Heart left ventricle (tissue), 16 donors: ENCODE data around the gene COL15A1. TPM values are rescaled to one million over a fixed set of nuclear protein-coding genes. Genes with fewer than 3 reads are reported as not detected.
A peak's percentile ranks its signal among the peaks of the same experiment; 100 is the strongest.

Experiments
- ATAC-seq, 4 donors: fragments of 200-7000 bp; cut with Tn5 transposase; one replicate each; pipeline ENCODE4 v1.9.1; 2020 to 2022; ENCODE audit warnings: moderate library complexity in 4 of 4, mild to moderate bottlenecking in 3 of 4, moderate number of reproducible peaks in 1 of 4
- DNase-seq, 5 donors: peaks; one replicate each; pipeline ENCODE4 v3.0.0-alpha.2; 2020
- H3K27ac ChIP-seq, 12 donors: fragments of 200-600 bp; sonication (generic) in 4 of 12; one replicate each; pipeline versions ENCODE4 v1.5.0 to v1.8.0; 2016 to 2022; ENCODE audit warnings: mild to moderate bottlenecking in 2 of 12
- H3K27me3 ChIP-seq, 9 donors: fragments of 200-600 bp; sonication (generic) in 2 of 9; one replicate each; pipeline versions ENCODE4 v1.5.1 to v1.8.0; 2016 to 2022; ENCODE audit warnings: mild to moderate bottlenecking in 3 of 9
- H3K36me3 ChIP-seq, 9 donors: fragments of 200-600 bp; sonication (generic) in 2 of 9; one replicate each; pipeline versions ENCODE4 v1.5.0 to v1.8.0; 2018 to 2022; ENCODE audit warnings: mild to moderate bottlenecking in 2 of 9
- H3K4me1 ChIP-seq, 12 donors: fragments of 200-600 bp; sonication (generic) in 4 of 12; one replicate each; pipeline versions ENCODE4 v1.5.0 to v1.8.0; 2016 to 2022; ENCODE audit warnings: mild to moderate bottlenecking in 3 of 12
- H3K4me3 ChIP-seq, 12 donors: fragments of 200-600 bp; sonication (generic) in 4 of 12; one replicate each; pipeline versions ENCODE4 v1.5.0 to v1.8.0; 2017 to 2022; ENCODE audit warnings: mild to moderate bottlenecking in 9 of 12, moderate library complexity in 4 of 12
- H3K9me3 ChIP-seq, 12 donors: fragments of 200-600 bp; sonication (generic) in 4 of 12; one replicate each; pipeline versions ENCODE4 v1.5.0 to v1.8.0; 2016 to 2022; ENCODE audit warnings: mild to moderate bottlenecking in 1 of 12
- CTCF ChIP-seq, 12 donors: fragments of 200-600 bp; sonication (generic) in 4 of 12; IDR thresholded peaks; one replicate each; pipeline versions ENCODE4 v1.5.0 to v1.8.0; 2018 to 2022; ENCODE audit warnings: antibody characterized with exemption in 12 of 12, mild to moderate bottlenecking in 5 of 12
- POLR2A ChIP-seq, 2 donors: fragments of 450-650 bp; IDR thresholded peaks; one replicate each; pipeline ENCODE4 v1.6.1; 2017; ENCODE audit warnings: antibody characterized with exemption in 2 of 2, mild to moderate bottlenecking in 2 of 2, moderate library complexity in 2 of 2
- WGBS, 4 donors: extraction: QIAGEN DNeasy Blood & Tissue Kit in 2 of 4; methylation state at CpG; one replicate each; pipeline versions ENCODE4 v1.1.5 to v1.1.7; 2013 to 2018; 5-methylcytosine and 5-hydroxymethylcytosine counted together
- intact Hi-C, 10 donors: fragments of 100-400 bp; cut with DNase I; formaldehyde crosslinking; loops; one replicate each; pipeline versions ENCODE4 v1.11.1 to v1.14.2; 2022
- polyA plus RNA-seq, 2 donors: library from polyadenylated mRNA; stranded (reverse); fragments of 200-250 nt; gene quantifications; one replicate each; pipeline ENCODE4 v1.2.3, GENCODE V29; 2013
- total RNA-seq, 9 donors: library from RNA; depleted of rRNA in 2 of 9; stranded (reverse); fragments of >200 nt in 2 of 9; fragmentation: NEBNext Ultra II Directional in 3 of 9; extraction: Animal tissue kit (Norgen Biotek cat#: 25700) in 3 of 9; gene quantifications; one replicate each; pipeline versions ENCODE4 v1.1.0 to v1.2.4, GENCODE V29; 2016 to 2023
- donor health status: ischemic (EF 13 %, LVEDD 7.1; RV severe dilation, severe dysfunction).
- donor health status: healthy with polysubstance abuse.
- donor health status: DM: no; HTN: yes; CAD: no.
- donor health status: DM: no; HTN: no; CAD: no.
- donor health status: ischemic (EF 25% LVEDD 6.9; RV normal size, moderate dysfunction).
- donor health status: ischemic (EF 25% LVEDD 5.7; RV mildly dilated, moderate dysfunction).
- donor health status: healthy.
- donor health status: DM: yes; HTN: yes; CAD: no.
- donor health status: ischemic (EF 35%, LVEDD 5.7; RV mildly dilated, moderate dysfunction).
- donor health status: nonischemic (EF 11% LVEDD 7.7; RV severe dilation, severe dysfunction).
- donor health status: DM: yes; HTN: yes; CAD: no.
- donor health status: PGD.
- donor health status: ischemic (EF 29% LVEDD 5.4; RV normal size, mild dysfunction).
- donor health status: nonischemic (EF 23%, LVEDD 6.1; RV moderate dilation, normal function).

Gene COL15A1
- total and polyA plus RNA-seq, 11 donors, result 12.4 to 81.0 (median 38.8) TPM

- TF ChIP-seq POLR2A (IDR thresholded peaks at IDR 0.05) (no peak), CTCF (IDR thresholded peaks at IDR 0.05) (no peak)
- Histone ChIP-seq H3K9me3 (no peaks in the 10 kb centered on the region), H3K27me3 (peaks cover 0 to 12% (median 0%) of the 10 kb centered on the region in 9 donors), H3K27ac (no peak overlapping the region), H3K4me1 (peaks cover 0 to 36% (median 8%) of the 10 kb centered on the region in 12 donors), H3K4me3 (no peak overlapping the region), H3K36me3 (peaks cover 0 to 13% (median 0%) of the 10 kb centered on the region in 9 donors)
- WGBS, 4 donors, result 97 to 100% (median 100%) methylated on average over 1 of the region's 1 CpG
- ATAC-seq, result no peak
- intact Hi-C loops, result no loop called here
- DNase-seq, result no peak
Observed at GRCh38 chr9:98950262-98950661, 6.6 kb downstream of the COL15A1 start.

DNA sequence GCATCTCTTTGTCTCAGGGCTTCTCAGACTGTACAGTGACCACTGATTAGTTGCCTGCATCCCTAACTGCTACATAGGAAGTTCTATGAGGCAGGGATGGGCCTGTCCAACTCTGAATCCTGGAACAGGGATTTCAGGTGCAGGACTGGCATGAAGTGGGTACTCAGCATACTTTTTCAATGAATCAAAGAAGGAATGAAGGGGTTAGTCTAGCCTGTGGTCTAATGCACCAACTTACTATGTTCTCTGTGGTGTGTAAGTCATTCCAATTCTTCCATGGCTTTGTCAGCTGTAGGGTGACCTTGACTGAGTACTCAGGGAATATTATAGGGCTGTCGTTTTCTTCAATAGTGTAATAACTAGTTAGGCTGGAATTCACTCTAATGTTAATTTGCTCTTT lies 8.3 kb downstream of the COL15A1 start:
- Histone ChIP-seq H3K36me3 (peaks cover 0 to 8% (median 0%) of the 10 kb centered on the region in 9 donors), H3K9me3 (peaks cover 0 to 6% (median 2%) of the 10 kb centered on the region in 12 donors), H3K4me1 (peaks cover 0 to 24% (median 5%) of the 10 kb centered on the region in 12 donors), H3K27me3 (no peaks in the 10 kb centered on the region), H3K4me3 (no peak overlapping the region), H3K27ac (no peak overlapping the region)
- 72 to 84% (median 75%) methylated on average over 1 of the region's 1 CpG for WGBS, 4 donors
- TF ChIP-seq CTCF (IDR thresholded peaks at IDR 0.05) (no peak), POLR2A (IDR thresholded peaks at IDR 0.05) (no peak)
- no peak for ATAC-seq
- no peak for DNase-seq
- intact Hi-C loops, result no loop called here

- 55 to 69% (median 65%) methylated on average over 2 of the region's 2 CpGs for whole genome bisulfite sequencing, 4 donors
- peak overlapping the region in 8 of 12 donors; percentile 25 to 73 (median 35) for H3K27ac ChIP-seq
Observed at GRCh38 chr9:98953581-98954243, 10.0 kb downstream of the COL15A1 start.

More at GRCh38 chr9:98953581-98954243, 10.0 kb downstream of the COL15A1 start:
- TF ChIP-seq CTCF (IDR thresholded peaks at IDR 0.05), result no peak
- TF ChIP-seq POLR2A (IDR thresholded peaks at IDR 0.05), result no peak
- no peak overlapping the region for H3K4me3 ChIP-seq
- peaks cover 0 to 16% (median 5%) of the 10 kb centered on the region in 12 donors for H3K9me3 ChIP-seq
- intact Hi-C loops, result no loop called here
- no peaks in the 10 kb centered on the region for H3K27me3 ChIP-seq
- H3K36me3 ChIP-seq, result peaks cover 0 to 7% (median 0%) of the 10 kb centered on the region in 9 donors
- peaks cover 0 to 35% (median 7%) of the 10 kb centered on the region in 12 donors for H3K4me1 ChIP-seq
- no peak for DNase-seq
- peak in 3 of 4 donors; percentile 30 to 47 (median 39) for ATAC-seq
